ACHN (cell line): Measurements from ENCODE around the gene TIPIN.
A peak's percentile ranks its signal among the peaks of the same experiment; 100 is the strongest.

Experiments used
- DNase-seq: peaks from one replicate; pipeline ENCODE4 v3.0.0-alpha.2; 2015
- in situ Hi-C: cut with HindIII; loops from 2 replicates; pipeline ENCODE4 v1.10.0; 2017; ENCODE audit warnings: low sequenced_read_pairs, low pct_ligation_motif_present, low pct_unique_long_range_greater_than_20kb

TIPIN gene

DNA sequence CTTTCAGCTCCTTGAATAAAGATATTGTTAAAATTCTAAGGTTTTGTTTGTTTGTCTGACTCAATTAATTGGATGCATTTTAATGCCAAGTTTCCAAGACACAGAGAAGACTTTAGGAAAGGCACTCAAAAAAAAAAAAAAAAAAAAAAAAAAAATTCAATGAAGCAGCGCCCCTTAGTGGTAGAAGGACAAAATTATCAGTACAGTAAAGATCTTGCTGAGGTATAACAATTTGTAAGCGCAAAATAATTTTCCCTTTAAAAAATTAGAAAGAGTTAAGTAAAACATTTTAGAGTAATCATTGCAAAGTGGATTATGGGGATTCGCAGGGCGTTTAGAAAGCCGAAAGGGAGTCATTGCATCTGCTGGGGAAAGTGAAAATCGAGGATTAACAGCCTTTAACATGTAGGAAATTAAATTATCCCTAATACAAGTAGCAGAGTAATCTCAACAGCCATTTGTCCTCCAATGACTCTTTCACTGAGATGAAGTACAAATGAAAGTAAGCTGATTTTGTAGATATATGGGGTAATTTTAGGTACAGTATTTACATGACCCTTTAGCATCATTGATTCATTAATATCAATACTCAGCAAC lies 68.9 kb downstream of the TIPIN start:
- in situ Hi-C loops, result no loop called here

More for the DNA sequence above, 68.9 kb downstream of the TIPIN start:
- DNase-seq, result peak; percentile 40
